ENCODE data around the gene ACOT13.

DNA sequence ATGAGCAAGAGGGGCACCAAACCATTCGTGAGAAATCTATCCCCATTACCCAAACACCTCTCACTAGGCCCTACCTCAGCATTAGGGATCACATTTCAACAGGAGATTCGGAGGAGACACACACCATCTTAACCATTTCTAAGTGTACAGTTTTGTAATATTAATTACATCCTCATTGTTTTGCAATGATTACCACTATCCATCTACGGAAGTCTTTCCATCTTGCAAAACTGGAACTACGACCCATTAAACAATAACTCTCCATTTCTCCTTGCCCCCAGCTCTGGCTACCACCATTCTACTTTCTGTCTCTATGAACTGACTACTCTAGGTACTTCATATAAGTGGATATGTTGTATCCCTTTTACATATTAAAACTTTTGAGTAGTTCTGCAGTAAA, 20.1 kb downstream of the ACOT13 start:
- TF ChIP-seq, protein P1, sequence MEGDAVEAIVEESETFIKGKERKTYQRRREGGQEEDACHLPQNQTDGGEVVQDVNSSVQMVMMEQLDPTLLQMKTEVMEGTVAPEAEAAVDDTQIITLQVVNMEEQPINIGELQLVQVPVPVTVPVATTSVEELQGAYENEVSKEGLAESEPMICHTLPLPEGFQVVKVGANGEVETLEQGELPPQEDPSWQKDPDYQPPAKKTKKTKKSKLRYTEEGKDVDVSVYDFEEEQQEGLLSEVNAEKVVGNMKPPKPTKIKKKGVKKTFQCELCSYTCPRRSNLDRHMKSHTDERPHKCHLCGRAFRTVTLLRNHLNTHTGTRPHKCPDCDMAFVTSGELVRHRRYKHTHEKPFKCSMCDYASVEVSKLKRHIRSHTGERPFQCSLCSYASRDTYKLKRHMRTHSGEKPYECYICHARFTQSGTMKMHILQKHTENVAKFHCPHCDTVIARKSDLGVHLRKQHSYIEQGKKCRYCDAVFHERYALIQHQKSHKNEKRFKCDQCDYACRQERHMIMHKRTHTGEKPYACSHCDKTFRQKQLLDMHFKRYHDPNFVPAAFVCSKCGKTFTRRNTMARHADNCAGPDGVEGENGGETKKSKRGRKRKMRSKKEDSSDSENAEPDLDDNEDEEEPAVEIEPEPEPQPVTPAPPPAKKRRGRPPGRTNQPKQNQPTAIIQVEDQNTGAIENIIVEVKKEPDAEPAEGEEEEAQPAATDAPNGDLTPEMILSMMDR (IDR thresholded peaks at IDR 0.05; ENCODE audit: low read length), result no peak
- TF ChIP-seq EZH2 (IDR thresholded peaks at IDR 0.05; ENCODE audit: borderline replicate concordance, low read length), result no peak
